AG04449 (cell line): ENCODE measurements around the gene TMEM42.
A peak's percentile ranks its signal among the peaks of the same experiment; 100 is the strongest.

ENCODE experiments used
- CTCF ChIA-PET: fragments of 350-600 bp; formaldehyde crosslinking; extraction: SDS; loops from one replicate; lab custom pipeline; 2021; ENCODE audit warnings: antibody characterized with exemption; lab: Yijun Ruan, JAX
- POLR2A ChIA-PET: fragments of 400-600, 350-600 bp; formaldehyde crosslinking; extraction: SDS; loops from one replicate; lab custom pipeline; 2020; ENCODE audit warnings: antibody characterized with exemption, inconsistent platforms; lab: Yijun Ruan, JAX
- DNase-seq: peaks from one replicate; pipeline ENCODE4 v3.0.0-alpha.2; 2010; ENCODE audit warnings: low read depth, low spot score
- H3K4me3 ChIP-seq: 2 replicates; pipeline ENCODE4 v1.5.1; 2011; ENCODE audit warnings: low read depth, mild to moderate bottlenecking, control low read depth, low read length
- CTCF ChIP-seq: IDR thresholded peaks from one replicate; pipeline ENCODE4 v1.5.1; 2011; ENCODE audit warnings: mild to moderate bottlenecking, moderate library complexity, low read length, control low read depth, inconsistent platforms; ENCODE audit not compliant: insufficient read depth; ENCODE audit errors: missing control alignments

The TMEM42 gene

GRCh38 chr3:44909063-44909462, 47.4 kb downstream of the TMEM42 start:
- CTCF ChIA-PET, result interaction anchor here (0.8 to 1.6 kb wide), 3 partner anchors 43 to 376 kb away, joined by 3 read pairs; partner anchors contain the start of gene ZNF501
- POLR2A ChIA-PET, result no interaction called here
- no peak overlapping the region for H3K4me3 ChIP-seq
- no peak for DNase-seq
- no peak for TF ChIP-seq CTCF

GRCh38 chr3:44910693-44911092, 49.0 kb downstream of the TMEM42 start:
- CTCF ChIA-PET, result interaction anchor here (0.6 kb wide), 1 partner anchor 13 kb away, joined by 3 read pairs; no protein-coding TSS in a partner anchor
- no peak overlapping the region for H3K4me3 ChIP-seq
- no peak for TF ChIP-seq CTCF
- POLR2A ChIA-PET, result no interaction called here
- DNase-seq, result no peak

- ChIA-PET CTCF (interaction anchor here (0.8 to 5.1 kb wide), 43 partner anchors 8 to 1352 kb away, joined by 3 to 71 read pairs (median 4); partner anchors contain the start of genes EXOSC7, KIAA1143, KIF15 and ZDHHC3), POLR2A (interaction anchor here (0.5 kb wide), 1 partner anchor 87 kb away, joined by 3 read pairs; no protein-coding TSS in a partner anchor)
- peak; percentile 84 for TF ChIP-seq CTCF
- no peak overlapping the region for H3K4me3 ChIP-seq
- no peak for DNase-seq
Observed at GRCh38 chr3:44913868-44914468, 52.3 kb downstream of the TMEM42 start.

GRCh38 chr3:44914936-44915335, 53.2 kb downstream of the TMEM42 start:
- TF ChIP-seq CTCF, result peak; percentile 40
- POLR2A ChIA-PET, result no interaction called here
- no peak for DNase-seq
- CTCF ChIA-PET, result interaction anchor here (0.7 to 5.1 kb wide), 31 partner anchors 9 to 1165 kb away, joined by 3 to 71 read pairs (median 5); partner anchors contain the start of genes EXOSC7, KIAA1143, KIF15 and ZDHHC3
- no peak overlapping the region for H3K4me3 ChIP-seq
